ENCODE data around the gene PCDH1.
"Not testable (repeated sequence)": the region's sequence is repeated elsewhere in the genome, so short reads cannot be mapped to it uniquely, and the experiment has no call there.

PCDH1 gene

DNA sequence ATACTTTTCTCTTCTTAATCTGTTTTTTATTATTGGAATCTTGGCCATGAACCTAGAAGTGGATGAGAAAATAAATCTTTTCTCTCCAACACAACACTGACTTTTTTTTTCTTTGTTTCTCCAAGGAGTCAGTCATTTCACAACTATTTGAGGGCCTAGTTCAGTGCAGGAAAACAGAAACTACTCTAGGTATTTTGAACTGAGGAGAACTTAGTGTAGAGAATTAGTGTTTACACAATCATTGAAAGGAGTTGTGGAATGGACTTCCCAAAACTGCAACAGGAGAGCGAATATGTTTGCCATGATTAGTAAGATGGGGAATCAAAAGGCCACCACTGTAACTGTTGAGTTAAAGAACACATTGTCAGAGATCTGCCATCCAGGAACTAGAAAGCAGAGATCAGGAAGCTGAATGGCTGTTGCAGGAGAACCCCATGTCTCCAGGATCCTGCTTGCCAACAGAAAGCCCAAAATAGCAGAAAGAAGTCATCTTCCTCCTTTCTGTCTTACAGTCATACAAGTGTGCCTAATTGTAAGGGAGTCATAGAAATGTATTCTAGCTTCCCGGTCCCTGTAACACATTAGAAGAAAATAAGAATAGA is 20.3 kb upstream of the PCDH1 start:
- DNase-seq (ENCODE audit: low read depth, low spot score): no peak

DNA sequence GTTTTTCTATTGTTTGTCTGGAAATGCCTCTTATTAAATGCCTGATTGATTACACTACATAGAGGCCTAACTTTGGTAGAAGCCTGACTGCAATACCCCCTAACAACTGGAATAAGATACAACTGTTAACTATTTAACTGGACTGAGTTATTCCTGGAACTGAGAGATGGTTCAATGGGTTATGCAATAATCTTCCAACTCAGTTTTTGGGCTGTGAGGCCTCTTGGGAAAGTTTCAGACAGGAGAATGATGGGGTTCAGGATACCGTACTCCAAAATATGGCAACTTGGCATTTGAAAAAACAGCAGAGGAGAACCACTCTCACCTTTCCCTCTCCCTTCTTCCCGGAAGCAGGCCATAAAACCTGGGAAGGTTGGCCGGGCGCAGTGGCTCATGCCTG is 19.2 kb upstream of the PCDH1 start:
- no peak for DNase-seq (ENCODE audit: low read depth, low spot score)

DNA sequence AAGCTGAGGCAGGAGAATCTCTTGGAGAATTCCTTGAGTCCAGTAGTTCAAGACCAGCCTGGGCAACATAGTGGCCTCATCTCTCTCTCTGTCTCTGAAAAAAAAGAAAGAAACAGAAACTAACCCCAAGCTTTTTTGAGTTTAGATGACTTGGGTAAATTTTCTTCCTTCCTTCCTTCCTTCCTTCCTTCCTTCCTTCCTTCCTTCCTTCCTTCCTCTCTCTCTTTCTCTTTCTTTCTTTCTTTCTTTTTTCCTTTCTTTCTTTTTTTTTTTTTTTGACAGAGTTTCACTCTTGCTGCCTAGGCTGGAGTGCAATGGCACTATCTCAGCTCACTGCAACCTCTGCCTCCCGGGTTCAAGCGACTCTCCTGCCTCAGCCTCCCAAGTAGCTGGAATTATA is 12.2 kb upstream of the PCDH1 start:
- not testable (repeated sequence) for DNase-seq (ENCODE audit: low read depth, low spot score)

DNA sequence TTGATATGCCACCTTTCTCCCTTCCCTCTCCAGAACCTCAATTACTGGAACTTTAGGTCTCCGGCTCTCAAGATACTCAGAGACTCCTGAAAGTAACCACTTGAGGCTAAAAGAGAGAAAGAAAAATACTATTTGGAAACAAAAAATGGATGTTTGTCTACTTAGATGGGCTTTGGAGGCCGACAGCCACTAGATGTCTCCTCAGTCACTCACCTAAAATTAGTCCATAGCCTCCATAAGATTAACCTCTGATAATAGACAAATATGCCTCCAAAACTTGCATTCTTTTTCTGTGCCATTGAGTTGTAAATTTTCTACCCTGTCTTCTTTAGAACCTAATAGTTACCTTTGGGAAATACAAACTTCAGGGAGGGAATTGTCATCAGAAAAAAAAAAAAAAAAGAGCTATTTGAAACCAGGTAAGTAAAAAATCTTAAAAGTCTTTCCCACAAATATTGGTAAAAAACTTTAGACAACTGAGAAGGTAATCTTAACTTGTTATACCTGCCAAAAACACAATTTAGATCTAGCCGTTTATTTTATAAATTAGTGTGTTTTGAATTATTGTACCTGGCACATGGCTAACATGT is 11.2 kb upstream of the PCDH1 start:
- DNase-seq (ENCODE audit: low read depth, low spot score): no peak

DNA sequence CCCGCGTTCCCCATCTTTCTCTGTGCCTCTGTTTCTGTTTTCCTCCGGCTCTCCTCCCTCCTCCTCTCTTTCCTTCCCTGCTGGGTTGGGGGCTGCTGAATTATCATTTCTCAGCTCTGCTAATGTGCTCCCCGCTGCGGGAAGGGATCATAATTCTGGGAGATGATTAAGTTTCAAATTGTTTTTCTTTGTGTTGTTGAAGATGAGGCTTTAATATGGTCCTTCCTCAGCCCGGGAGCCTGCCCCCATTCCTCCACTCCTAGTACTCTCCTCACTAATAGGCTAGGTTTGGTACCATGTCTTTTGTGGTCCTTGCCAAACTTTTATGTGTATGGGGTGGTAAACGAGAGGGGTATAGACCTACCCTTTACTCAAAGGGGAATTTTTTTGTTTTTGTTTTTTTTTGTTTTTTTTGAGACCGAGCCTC is 5.7 kb upstream of the PCDH1 start:
- no peak for DNase-seq (ENCODE audit: low read depth, low spot score)

DNA sequence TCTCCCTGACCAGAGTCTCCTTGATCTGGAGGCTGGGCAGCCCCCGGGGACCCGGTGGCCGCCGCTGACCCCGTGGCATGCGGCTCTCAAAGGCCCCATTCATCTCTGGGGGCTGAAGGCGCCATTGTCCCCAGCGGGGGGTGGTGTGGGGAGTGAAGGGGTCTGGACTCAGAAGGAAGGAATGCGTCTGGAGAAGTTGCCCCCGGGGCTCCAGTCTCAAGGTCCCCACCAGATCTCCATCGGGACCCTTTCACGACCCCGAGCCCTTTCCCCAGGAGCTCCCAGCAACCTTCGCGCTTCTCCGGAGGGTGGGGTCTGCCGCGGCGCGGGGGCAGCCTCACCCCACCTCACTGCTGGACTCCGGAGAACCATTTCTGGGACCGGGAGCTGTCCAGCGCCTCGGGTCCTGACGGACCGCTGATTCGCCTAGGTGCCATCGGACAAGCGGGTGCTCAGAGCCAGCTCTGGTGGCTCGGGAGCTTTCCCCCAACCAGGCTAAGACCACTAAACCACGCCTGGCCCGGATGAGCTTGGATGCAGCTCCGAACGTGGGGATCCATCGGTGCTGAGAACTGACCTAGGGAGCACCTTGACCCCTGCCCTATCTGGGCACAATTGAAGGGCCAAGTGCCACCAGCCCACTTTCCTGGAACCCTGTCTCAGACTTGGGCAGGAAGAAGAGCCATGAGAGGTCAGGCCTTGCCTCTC is 5.1 kb upstream of the PCDH1 start:
- DNase-seq (ENCODE audit: low read depth, low spot score): no peak

DNA sequence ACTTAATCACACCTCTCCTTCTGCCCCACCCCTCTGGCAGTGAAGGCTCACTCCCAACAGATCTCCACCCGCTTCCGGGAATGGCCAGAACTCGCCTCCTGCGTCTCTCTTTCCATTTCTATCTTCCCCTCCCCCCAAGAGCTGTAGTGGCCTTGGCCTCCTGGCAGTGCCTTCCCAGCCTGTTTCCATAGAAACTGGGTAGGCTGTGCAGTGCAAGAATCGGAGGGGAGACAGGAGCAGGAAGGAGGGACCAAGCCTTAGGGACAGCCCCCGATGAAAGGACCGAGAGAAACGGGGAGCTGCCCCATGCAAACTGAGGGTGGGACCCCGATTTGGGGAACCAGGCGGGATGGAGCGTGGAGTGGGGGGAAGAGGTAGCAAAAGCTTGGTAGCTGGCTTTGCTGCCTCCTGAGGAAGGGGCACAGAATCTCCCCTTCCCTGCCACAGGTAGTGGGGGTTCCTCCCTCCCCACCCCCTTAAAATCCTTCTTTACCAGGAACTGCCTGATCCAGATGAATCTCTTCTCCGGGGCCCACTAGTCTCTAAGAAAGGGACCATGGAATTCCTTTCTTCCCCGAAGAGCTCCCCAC is 4.5 kb upstream of the PCDH1 start:
- DNase-seq (ENCODE audit: low read depth, low spot score): no peak

DNA sequence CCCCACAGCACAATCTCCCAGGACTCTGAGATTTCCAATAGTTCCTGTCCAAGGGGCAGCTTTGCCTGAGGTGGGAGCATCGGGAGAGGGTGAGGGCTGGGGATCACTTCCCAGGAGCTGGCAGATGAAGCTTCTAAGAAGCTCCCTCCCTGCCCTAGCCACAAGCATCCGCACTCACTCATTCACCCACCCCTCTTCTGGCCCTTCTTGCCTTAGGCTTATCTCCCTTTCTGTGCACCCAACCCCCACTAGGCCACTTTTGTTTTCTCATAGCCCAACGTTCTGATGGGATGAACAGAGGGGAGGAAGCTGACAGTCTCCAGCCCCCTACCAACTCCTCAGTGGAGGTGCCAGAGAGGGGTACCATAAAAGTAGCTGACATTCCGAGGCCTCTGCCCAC is 3.7 kb upstream of the PCDH1 start:
- no peak for DNase-seq (ENCODE audit: low read depth, low spot score)

DNA sequence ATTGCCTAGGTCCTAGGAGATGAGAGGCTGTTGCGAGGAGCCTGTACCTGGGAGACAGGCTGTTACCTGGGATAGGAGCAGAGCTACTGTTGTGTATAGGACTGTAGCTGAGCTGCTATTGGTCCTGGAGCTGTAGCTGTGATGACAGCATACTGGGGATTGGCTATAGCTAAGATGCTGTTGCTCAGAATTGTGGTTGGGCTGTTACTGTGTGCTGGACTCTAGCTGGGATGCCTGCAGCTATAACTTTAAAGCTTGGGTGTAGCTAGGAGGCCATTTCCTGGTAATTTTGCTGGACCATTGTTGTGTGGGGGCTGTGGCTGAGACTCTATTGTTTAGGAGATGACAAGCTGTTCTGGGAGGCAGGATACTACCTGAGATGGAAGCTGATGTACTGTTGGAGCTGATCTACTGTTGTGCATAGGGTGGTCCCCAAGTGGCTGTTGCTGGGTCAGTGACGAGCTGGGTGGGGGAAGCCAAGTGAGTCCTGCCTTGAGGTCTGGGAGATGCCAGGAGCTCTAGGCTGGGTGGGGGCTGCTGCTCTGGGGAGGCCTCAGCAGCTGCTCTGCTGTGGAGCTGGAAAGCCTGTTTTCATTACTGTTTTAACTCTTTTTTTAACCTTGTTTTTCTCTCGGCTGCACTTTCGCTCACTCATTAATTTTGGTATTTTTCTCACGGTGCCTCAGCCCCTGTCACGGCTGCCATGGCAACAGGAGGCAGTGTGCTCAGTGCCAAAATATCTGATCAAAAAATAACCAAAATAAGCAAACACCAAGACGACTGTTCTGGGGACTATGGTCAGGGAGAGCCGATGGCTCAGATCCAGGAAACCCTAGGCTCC is 3.0 kb upstream of the PCDH1 start:
- no peak for DNase-seq (ENCODE audit: low read depth, low spot score)

DNA sequence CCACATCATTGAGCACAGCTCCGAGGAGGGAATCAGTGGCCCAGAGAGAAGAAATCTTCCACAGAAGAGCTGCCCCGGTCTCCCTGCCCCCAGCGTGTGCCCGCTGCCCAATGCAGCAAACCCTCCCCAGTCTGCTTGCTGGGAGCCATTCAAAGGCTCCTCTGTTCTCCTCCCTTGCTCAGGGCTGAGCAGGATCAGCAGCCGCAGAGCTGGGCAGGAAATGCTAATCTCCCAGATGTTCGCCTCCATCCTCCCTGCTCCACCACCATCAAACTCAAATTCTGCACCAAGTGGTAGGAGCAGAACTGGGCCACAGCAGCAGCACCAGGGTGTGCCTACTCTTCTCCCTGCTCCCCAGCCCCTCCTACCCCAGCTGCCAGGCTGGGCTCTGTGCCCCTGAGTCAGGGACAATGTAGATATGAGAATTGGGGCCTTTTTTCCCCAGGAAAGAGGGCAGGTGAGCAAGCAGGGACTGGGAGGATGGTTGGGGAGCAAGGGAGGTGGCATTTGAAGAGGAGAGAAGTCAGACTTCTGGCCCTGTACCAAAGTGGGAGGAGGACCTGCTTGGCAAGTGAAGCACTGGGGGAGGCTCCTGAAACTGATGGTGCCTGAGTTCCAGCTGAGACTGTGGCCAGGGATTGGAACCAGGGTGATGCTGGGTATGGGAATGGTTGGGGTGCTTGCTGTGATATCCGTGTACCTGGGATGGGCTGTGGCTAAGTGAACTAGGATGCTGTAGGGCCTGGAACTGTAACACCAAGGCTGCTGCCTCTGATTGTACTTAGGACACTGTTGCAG is 1.9 kb upstream of the PCDH1 start:
- no peak for DNase-seq (ENCODE audit: low read depth, low spot score)

DNA sequence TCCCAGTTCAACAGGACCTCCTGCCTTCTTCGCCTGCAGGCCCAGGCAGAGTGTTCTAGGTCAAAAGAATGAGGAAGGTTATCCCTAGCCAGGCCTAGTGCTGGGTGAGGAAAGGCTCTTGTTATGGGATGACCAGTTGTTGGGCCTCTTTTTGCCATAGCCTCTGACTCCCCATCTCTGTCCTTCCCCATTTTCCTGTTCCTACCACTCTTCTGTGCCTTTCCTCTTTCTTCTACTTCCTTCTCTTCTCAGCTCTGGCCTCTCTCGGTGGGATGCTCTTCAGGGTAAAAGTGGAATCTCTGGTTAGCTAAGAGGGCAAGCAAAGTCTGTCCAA is 1.2 kb upstream of the PCDH1 start:
- no peak for DNase-seq (ENCODE audit: low read depth, low spot score)

DNA sequence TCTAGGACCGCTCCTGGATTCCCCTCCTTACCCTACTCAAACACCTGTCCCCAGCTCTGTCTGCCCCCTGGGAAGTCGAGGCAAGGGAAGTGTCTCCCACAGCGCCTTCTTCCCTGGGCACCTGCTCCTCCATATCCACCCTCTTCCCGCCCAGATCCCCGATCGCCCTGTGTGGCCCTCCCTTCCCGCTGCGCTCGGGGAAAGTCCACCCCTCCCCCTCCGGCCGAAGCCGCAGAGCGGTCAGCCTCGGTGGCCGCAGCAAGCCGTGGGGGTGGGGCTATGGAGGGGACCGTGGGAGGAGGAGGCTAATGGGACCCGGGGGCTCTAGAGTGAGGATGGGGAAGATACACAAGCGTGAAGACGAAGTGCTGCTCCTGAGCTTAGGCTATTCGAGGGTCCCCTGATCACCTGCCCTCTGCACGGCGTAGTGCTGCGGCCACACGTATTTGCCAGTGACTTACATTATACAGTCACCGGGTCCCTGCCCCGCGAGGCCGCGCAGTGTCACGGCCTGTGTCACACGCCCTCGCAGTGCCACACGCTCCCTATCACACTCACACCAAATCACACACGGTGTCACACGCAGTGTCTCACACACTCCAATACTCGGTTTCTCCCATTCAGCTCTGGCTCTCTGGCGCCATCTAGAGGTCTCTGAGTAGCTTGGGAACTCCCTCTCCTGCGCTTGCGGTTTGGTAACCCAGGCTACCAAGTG is 658 bp upstream of the PCDH1 start:
- DNase-seq (ENCODE audit: low read depth, low spot score): no peak

DNA sequence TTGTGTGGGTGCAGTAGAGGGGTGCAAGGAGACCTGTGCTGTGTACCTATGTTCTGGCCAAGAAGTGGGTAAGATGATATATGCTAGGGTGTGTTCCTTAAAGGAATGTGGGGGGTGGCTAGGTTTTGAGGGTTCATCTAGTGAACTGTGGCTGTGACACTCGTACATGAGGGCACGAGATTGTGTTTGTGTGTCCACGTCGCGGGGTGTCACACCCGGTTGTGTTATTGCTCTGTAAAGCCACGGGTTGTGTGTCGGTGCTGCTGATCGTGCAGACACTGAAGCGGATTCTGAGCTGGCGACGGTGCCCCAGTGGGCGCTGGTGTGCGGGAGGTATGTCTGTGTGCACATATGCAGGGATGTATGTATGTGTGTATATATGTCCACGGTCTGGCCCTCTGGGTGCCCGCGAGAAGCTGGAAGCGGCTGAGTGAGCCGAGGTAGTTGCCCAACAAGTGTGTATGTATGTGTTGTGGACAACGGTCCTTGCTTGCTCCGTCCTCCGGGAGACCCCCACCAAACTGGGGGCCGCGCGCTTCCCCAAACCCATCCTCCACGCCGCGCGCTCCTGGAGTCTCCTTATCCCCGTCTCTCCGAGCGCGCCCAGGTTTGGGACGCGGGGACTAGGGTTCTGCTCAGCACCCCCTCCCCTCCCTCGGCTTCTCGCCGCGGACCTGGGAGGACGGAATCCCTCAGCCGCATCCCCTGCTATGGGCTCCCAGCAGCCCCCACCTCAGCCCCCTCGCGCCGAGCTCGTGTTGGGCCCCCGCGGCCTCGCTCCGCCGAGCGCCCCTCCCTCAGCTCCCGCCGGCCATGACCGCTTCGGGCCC is 639 bp downstream of the PCDH1 start:
- no peak for DNase-seq (ENCODE audit: low read depth, low spot score)

DNA sequence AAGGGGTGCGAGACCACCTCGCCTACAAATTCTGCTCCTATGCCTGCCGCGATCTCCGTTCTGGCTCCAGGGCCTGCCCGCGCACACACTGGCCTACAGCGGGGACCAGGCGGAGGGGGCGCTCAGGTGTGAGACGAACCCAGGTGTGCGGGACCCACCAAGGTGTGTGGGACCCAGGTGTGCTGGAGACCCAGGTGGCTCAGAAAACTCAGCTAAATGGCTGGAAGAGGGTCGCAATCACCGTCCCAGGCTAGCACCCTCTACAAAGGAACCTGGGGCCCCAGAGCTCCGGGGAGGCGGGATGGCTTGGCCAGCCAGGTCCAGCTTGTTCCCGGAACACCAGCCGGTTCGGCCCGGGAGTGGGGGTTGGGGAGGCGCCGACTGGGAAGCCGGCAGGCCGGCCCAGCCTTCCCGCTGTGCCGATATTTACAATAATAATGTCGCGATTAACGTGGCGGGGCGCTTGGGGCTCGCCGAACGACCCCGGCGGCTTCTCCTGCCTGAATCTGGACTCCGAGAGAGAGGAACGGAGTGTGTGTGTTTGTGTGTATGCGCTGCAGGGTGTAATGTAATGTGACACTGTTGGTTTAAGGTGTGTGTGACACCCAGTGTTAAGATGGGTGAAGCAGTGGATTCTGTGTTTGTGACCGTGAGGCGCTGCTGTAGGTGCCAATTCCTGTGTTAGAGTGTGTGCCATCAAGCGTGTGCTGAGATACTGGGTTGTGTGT is 1.4 kb downstream of the PCDH1 start:
- no peak for DNase-seq (ENCODE audit: low read depth, low spot score)

DNA sequence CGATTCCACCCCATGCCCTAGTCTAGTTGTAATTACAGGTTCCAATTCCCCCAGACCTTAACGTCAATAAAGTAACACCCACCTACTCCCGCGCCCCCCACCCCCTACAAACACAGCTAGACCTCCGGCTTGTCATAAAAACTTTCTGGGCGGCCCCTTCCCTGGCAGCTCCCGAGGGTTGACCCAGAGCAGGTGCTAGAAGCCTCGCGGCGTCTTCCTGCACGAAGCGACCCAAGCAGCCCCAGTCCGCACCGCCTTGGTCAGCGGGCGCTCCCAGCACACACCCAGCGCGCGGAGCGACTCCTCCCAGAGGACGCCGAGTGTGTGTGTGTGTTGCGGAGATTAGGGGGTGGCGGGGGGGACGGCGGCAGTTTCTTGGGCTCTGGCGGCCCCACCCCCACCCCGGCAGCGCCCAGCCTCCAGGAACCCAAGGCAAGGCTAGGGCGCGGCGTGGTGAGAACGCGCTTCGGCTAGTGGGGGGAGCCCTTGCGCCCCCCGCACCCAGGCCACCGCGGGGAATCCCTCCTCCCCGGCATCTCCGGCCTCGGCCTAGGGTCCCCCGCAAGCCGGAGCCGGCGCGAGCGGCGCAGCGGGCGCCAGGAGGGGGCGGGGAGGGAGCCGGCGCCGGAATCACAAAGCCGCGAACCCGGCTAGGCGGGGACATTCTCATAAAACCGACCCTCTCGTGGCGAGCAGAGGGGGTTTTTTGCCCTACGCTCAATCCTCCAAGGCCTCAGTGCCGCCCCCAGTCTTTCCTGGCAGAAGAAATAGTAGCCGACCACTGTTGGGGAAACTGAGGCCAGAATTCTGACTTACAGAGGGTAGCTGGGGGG is 2.2 kb downstream of the PCDH1 start:
- no peak for DNase-seq (ENCODE audit: low read depth, low spot score)

DNA sequence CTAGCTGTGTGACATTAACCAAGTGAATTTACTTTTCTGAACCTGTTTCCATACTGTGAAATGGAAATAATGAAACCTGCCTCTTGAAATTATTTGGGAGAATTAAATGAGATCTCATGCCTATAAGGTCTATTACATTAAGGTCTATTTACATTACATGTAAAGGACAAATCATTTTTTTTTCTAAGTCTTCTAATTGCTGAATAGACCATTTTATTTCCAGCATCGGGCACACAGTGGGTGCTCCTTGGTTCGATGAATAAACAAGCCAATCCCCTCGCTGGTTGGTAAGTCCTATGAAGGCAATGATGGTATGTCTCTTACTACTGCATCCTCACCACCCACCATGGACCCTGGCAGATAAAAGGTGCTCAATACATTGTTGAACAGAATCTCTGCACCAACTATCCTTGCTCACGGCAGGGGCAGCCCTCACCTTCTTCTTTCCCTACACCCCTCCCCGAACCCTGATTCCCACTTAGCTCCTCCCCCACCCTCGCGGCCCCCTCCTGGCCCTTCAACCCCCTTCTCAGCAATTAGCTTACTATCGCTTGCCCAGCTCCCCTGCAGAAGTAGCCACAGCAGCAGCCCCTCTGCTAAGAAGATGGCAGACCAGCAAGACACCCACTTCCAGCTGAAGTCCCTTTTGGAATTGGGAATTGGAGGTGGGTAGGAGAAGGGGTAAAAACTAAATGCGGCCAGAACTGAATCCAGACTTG is 3.0 kb downstream of the PCDH1 start:
- no peak for DNase-seq (ENCODE audit: low read depth, low spot score)

DNA sequence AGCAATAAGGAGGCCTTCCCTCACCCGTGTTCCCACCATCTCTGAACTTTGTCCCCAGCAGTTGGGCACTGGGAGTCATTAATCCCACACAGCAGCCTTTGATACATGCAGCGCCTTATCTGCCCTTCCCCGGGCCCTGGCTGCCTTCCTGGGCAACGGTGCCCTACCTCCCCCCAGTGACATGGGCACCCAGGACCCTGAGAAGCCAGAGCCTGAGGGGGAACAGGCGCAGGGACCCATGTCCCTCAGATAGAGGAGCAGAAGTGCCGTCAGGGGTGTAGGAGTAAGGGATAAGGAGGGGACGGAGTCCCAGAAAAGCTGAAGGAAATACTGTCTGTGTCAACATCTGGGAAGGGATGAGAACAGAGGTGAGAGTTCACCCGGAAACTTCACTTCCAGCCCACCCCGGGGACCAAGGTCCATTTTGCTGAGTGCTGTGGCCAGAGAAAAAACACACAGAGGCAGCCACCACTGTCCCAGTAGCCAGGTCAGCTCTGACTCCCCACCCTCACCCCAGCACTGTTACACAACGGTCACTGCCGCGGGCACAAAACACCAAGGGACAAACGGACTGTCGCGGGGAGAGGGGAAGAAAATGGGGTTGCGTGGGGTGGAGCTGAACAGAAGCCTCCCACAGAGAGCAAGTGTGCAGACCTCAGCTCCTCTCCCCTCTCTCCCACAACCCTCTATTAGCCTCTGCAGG is 3.8 kb downstream of the PCDH1 start:
- DNase-seq (ENCODE audit: low read depth, low spot score): no peak

Data from iPS DF 19.7 (cell line).